ENCODE measurements around the gene ADGRL1. TPM values are rescaled to one million over a fixed set of nuclear protein-coding genes. Genes with fewer than 3 reads are reported as not detected.
A peak's percentile ranks its signal among the peaks of the same experiment; 100 is the strongest.

Gene ADGRL1
- total and polyA plus RNA-seq, 10 donors: 1.8 to 21.1 (median 12.4) TPM

- WGBS, 5 donors: 84 to 94% (median 89%) methylated on average over 12 of the region's 12 CpGs
- DNase-seq: no peak
- H3K4me1 ChIP-seq: peaks cover 16 to 61% (median 38%) of the 10 kb centered on the region in 6 donors
- H3K36me3 ChIP-seq: peaks cover 0 to 8% (median 0%) of the 10 kb centered on the region in 6 donors
- intact Hi-C loops (cut with DNase I; ENCODE audit: low total_unique reads): no loop called here
- no peak overlapping the region for H3K4me3 ChIP-seq
- H3K27ac ChIP-seq: no peak overlapping the region
- no peaks in the 10 kb centered on the region for H3K27me3 ChIP-seq (replicated peaks in 1 of 7)
- TF ChIP-seq, protein P1, sequence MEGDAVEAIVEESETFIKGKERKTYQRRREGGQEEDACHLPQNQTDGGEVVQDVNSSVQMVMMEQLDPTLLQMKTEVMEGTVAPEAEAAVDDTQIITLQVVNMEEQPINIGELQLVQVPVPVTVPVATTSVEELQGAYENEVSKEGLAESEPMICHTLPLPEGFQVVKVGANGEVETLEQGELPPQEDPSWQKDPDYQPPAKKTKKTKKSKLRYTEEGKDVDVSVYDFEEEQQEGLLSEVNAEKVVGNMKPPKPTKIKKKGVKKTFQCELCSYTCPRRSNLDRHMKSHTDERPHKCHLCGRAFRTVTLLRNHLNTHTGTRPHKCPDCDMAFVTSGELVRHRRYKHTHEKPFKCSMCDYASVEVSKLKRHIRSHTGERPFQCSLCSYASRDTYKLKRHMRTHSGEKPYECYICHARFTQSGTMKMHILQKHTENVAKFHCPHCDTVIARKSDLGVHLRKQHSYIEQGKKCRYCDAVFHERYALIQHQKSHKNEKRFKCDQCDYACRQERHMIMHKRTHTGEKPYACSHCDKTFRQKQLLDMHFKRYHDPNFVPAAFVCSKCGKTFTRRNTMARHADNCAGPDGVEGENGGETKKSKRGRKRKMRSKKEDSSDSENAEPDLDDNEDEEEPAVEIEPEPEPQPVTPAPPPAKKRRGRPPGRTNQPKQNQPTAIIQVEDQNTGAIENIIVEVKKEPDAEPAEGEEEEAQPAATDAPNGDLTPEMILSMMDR (IDR thresholded peaks at IDR 0.05 in 8 of 11, conservative IDR thresholded peaks at IDR 0.05 in 3 of 11): no peak
- TF ChIP-seq POLR2A (IDR thresholded peaks at IDR 0.05) (no peak), POLR2AphosphoS5 (IDR thresholded peaks at IDR 0.05) (no peak)
- no peaks in the 10 kb centered on the region for H3K9me3 ChIP-seq
Observed at GRCh38 chr19:14142262-14143190, 63.4 kb downstream of the ADGRL1 start.

DNA sequence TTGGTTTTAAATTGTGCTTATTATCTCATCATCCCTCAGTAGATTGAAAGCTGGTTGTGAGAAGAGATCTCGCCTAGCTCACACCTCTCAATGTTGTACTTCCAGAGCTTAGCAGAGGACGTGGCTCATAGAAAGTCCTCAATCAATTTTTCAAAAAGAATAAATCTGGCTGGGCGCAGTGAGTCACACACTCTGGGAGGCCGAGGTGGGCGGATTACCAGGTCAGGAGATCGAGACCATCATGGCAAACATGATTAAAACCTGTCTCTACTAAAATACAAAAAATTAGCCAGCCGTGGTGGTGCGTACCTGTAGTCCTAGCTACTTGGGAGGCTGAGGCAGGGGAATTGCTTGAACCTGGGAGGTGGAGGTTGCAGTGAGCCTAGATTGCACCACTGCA lies 64.9 kb downstream of the ADGRL1 start:
- intact Hi-C loops (cut with DNase I; ENCODE audit: low total_unique reads): no loop called here
- H3K27ac ChIP-seq: peak overlapping the region in 2 of 8 donors; percentile 97 to 99
- WGBS, 5 donors: 91 to 94% (median 93%) methylated on average over 8 of the region's 8 CpGs
- no peaks in the 10 kb centered on the region for H3K27me3 ChIP-seq (replicated peaks in 1 of 7)
- TF ChIP-seq, protein P1 (IDR thresholded peaks at IDR 0.05 in 8 of 11, conservative IDR thresholded peaks at IDR 0.05 in 3 of 11): no peak
- TF ChIP-seq POLR2AphosphoS5 (IDR thresholded peaks at IDR 0.05) (no peak), POLR2A (IDR thresholded peaks at IDR 0.05) (no peak)
- H3K9me3 ChIP-seq: no peaks in the 10 kb centered on the region
- peaks cover 0 to 8% (median 0%) of the 10 kb centered on the region in 6 donors for H3K36me3 ChIP-seq
- DNase-seq: no peak
- H3K4me3 ChIP-seq: no peak overlapping the region
- H3K4me1 ChIP-seq: peaks cover 17 to 54% (median 38%) of the 10 kb centered on the region in 6 donors

GRCh38 chr19:14139944-14140343 lies 66.0 kb downstream of the ADGRL1 start:
- H3K4me1 ChIP-seq: peaks cover 17 to 65% (median 47%) of the 10 kb centered on the region in 6 donors
- peaks cover 0 to 8% (median 0%) of the 10 kb centered on the region in 6 donors for H3K36me3 ChIP-seq
- H3K27me3 ChIP-seq (replicated peaks in 1 of 7): no peaks in the 10 kb centered on the region
- intact Hi-C loops (cut with DNase I; ENCODE audit: low total_unique reads): loop anchor here (10.0 kb wide), 1 partner anchor 55 kb away; the partner anchor contains the start of gene C19orf67
- WGBS, 5 donors: 36 to 67% (median 51%) methylated on average over 9 of the region's 9 CpGs
- H3K9me3 ChIP-seq: no peaks in the 10 kb centered on the region
- TF ChIP-seq POLR2A (IDR thresholded peaks at IDR 0.05) (peak in 1 of 3 donors; percentile 8), POLR2AphosphoS5 (IDR thresholded peaks at IDR 0.05) (peak in 2 of 3 donors; percentile 12 to 56)
- TF ChIP-seq, protein P1 (IDR thresholded peaks at IDR 0.05 in 8 of 11, conservative IDR thresholded peaks at IDR 0.05 in 3 of 11): no peak
- DNase-seq: no peak
- H3K4me3 ChIP-seq: no peak overlapping the region
- peak overlapping the region in 6 of 8 donors; percentile 36 to 99 (median 98) for H3K27ac ChIP-seq

All from spleen (tissue), 11 donors.